Skin epidermis (tissue), 12 donors: Measurements from ENCODE around the gene HYI.

Experiments
- H3K27ac ChIP-seq, 21 experiments: fragments of 200-600 bp; sonication (generic) in 11 of 21; one replicate each; pipeline ENCODE4 v1.5.0; 2020; ENCODE audit warnings: mild to moderate bottlenecking in 3 of 21, inconsistent platforms in 2 of 21, moderate library complexity in 2 of 21
- H3K4me3 ChIP-seq, 7 experiments: fragments of 200-600 bp; sonication (generic) in 2 of 7; one replicate each; pipeline ENCODE4 v1.5.0; 2020; ENCODE audit warnings: inconsistent platforms in 2 of 7, mild to moderate bottlenecking in 2 of 7, moderate library complexity in 1 of 7

Gene HYI

GRCh38 chr1:43435146-43436145 is 18.3 kb downstream of the HYI start:
- Histone ChIP-seq H3K27ac (peak overlapping the region in 9 of 21 experiments; percentile 5 to 60 (median 34)), H3K4me3 (no peak overlapping the region)

- Histone ChIP-seq H3K27ac (peak overlapping the region in 1 of 21 experiments; percentile 60), H3K4me3 (no peak overlapping the region)
Observed at GRCh38 chr1:43434256-43434655, 19.5 kb downstream of the HYI start.

GRCh38 chr1:43432907-43433306 is 20.8 kb downstream of the HYI start:
- H3K27ac ChIP-seq, result no peak overlapping the region
- no peak overlapping the region for H3K4me3 ChIP-seq

GRCh38 chr1:43432171-43432860 is 21.4 kb downstream of the HYI start:
- Histone ChIP-seq H3K27ac (no peak overlapping the region), H3K4me3 (no peak overlapping the region)

GRCh38 chr1:43431676-43432075 is 22.1 kb downstream of the HYI start:
- no peak overlapping the region for H3K4me3 ChIP-seq
- H3K27ac ChIP-seq, result no peak overlapping the region

GRCh38 chr1:43430831-43431230 is 22.9 kb downstream of the HYI start:
- Histone ChIP-seq H3K4me3 (no peak overlapping the region), H3K27ac (no peak overlapping the region)

- Histone ChIP-seq H3K4me3 (no peak overlapping the region), H3K27ac (no peak overlapping the region)
Observed at GRCh38 chr1:43427941-43428340, 25.8 kb downstream of the HYI start.

- Histone ChIP-seq H3K27ac (no peak overlapping the region), H3K4me3 (no peak overlapping the region)
Observed at GRCh38 chr1:43427524-43427923, 26.2 kb downstream of the HYI start.

- no peak overlapping the region for H3K27ac ChIP-seq
- no peak overlapping the region for H3K4me3 ChIP-seq
Observed at GRCh38 chr1:43426221-43426620, 27.5 kb downstream of the HYI start.

- H3K27ac ChIP-seq, result no peak overlapping the region
- no peak overlapping the region for H3K4me3 ChIP-seq
Observed at GRCh38 chr1:43425045-43425444, 28.7 kb downstream of the HYI start.

- no peak overlapping the region for H3K4me3 ChIP-seq
- peak overlapping the region in 2 of 21 experiments; percentile 19 to 53 for H3K27ac ChIP-seq
Observed at GRCh38 chr1:43423672-43424550, 29.8 kb downstream of the HYI start.

- H3K27ac ChIP-seq, result peak overlapping the region in 3 of 21 experiments; percentile 19 to 53 (median 38)
Observed at GRCh38 chr1:43422995-43423671, 30.6 kb downstream of the HYI start.

GRCh38 chr1:43421976-43422750 is 31.6 kb downstream of the HYI start:
- Histone ChIP-seq H3K4me3 (no peak overlapping the region), H3K27ac (no peak overlapping the region)

More at GRCh38 chr1:43422995-43423671, 30.6 kb downstream of the HYI start:
- no peak overlapping the region for H3K4me3 ChIP-seq

GRCh38 chr1:43421396-43421795 is 32.3 kb downstream of the HYI start:
- H3K27ac ChIP-seq, result no peak overlapping the region
- no peak overlapping the region for H3K4me3 ChIP-seq

- Histone ChIP-seq H3K27ac (no peak overlapping the region), H3K4me3 (no peak overlapping the region)
Observed at GRCh38 chr1:43420874-43421273, 32.9 kb downstream of the HYI start.

GRCh38 chr1:43419627-43420425 is 33.9 kb downstream of the HYI start:
- Histone ChIP-seq H3K4me3 (no peak overlapping the region), H3K27ac (no peak overlapping the region)

GRCh38 chr1:43418858-43419257 is 34.9 kb downstream of the HYI start:
- H3K4me3 ChIP-seq, result no peak overlapping the region
- H3K27ac ChIP-seq, result no peak overlapping the region

- Histone ChIP-seq H3K27ac (no peak overlapping the region), H3K4me3 (no peak overlapping the region)
Observed at GRCh38 chr1:43415901-43416300, 37.8 kb downstream of the HYI start.
